Measurements from ENCODE around the gene TTYH3.

TTYH3 gene

GRCh38 chr7:2616387-2617324, 15.1 kb upstream of the TTYH3 start:
- in situ Hi-C loops (cut with MboI; ENCODE audit: low pct_unique_long_range_greater_than_20kb, low sequenced_read_pairs, unreplicated experiment) = no loop called here
- no peak for TF ChIP-seq CTCF (IDR thresholded peaks at IDR 0.05; ENCODE audit: extremely low read depth, insufficient read depth, missing control alignments)

GRCh38 chr7:2617325-2617905, 14.4 kb upstream of the TTYH3 start:
- in situ Hi-C loops (cut with MboI; ENCODE audit: low pct_unique_long_range_greater_than_20kb, low sequenced_read_pairs, unreplicated experiment) = no loop called here
- no peak for TF ChIP-seq CTCF (IDR thresholded peaks at IDR 0.05; ENCODE audit: extremely low read depth, insufficient read depth, missing control alignments)
- DNase-seq (ENCODE audit: low spot score) = no peak

More at GRCh38 chr7:2616387-2617324, 15.1 kb upstream of the TTYH3 start:
- DNase-seq (ENCODE audit: low spot score) = no peak

GRCh38 chr7:2619116-2619515, 12.7 kb upstream of the TTYH3 start:
- DNase-seq (ENCODE audit: low spot score) = no peak
- in situ Hi-C loops (cut with MboI; ENCODE audit: low pct_unique_long_range_greater_than_20kb, low sequenced_read_pairs, unreplicated experiment) = no loop called here
- no peak for TF ChIP-seq CTCF (IDR thresholded peaks at IDR 0.05; ENCODE audit: extremely low read depth, insufficient read depth, missing control alignments)

GRCh38 chr7:2621061-2621828, 10.5 kb upstream of the TTYH3 start:
- in situ Hi-C loops (cut with MboI; ENCODE audit: low pct_unique_long_range_greater_than_20kb, low sequenced_read_pairs, unreplicated experiment) = no loop called here
- DNase-seq (ENCODE audit: low spot score) = no peak
- no peak for TF ChIP-seq CTCF (IDR thresholded peaks at IDR 0.05; ENCODE audit: extremely low read depth, insufficient read depth, missing control alignments)

GRCh38 chr7:2621948-2622640, 9.7 kb upstream of the TTYH3 start:
- in situ Hi-C loops (cut with MboI; ENCODE audit: low pct_unique_long_range_greater_than_20kb, low sequenced_read_pairs, unreplicated experiment) = no loop called here
- DNase-seq (ENCODE audit: low spot score) = no peak
- TF ChIP-seq CTCF (IDR thresholded peaks at IDR 0.05; ENCODE audit: extremely low read depth, insufficient read depth, missing control alignments) = no peak
